OCI-LY3 (cell line): ENCODE results near the gene NR2F1-AS1.
"Not testable (repeated sequence)": the region's sequence is repeated elsewhere in the genome, so short reads cannot be mapped to it uniquely, and the experiment has no call there.

ENCODE experiments used
- H2AFZ ChIP-seq: fragments of 200-600, 300-600 bp; shearing (Covaris generic); 2 replicates; pipeline ENCODE4 v1.6.0; 2014; ENCODE audit warnings: antibody characterized with exemption, low read depth, low read length
- H3K27ac ChIP-seq: fragments of 200-600, 300-600 bp; sonication (generic); 2 replicates; pipeline ENCODE4 v1.5.1; 2014; ENCODE audit warnings: mild to moderate bottlenecking, low read length, moderate library complexity, mixed read lengths
- H3K27me3 ChIP-seq: fragments of 200-600, 300-600 bp; sonication (generic); 2 replicates; pipeline ENCODE4 v1.6.1; 2014; ENCODE audit warnings: low read depth, low read length, mixed read lengths
- H3K36me3 ChIP-seq: fragments of 200-600, 300-600 bp; sonication (generic); replicated peaks from 2 replicates; pipeline ENCODE3; 2014; ENCODE audit warnings: low read depth, low read length, mixed read lengths
- H3K4me1 ChIP-seq: fragments of 300-600, 200-600 bp; sonication (generic); 2 replicates; pipeline ENCODE4 v1.6.1; 2014; ENCODE audit warnings: low read length, mixed read lengths
- H3K4me2 ChIP-seq: fragments of 200-600, 300-600 bp; sonication (generic); 2 replicates; pipeline ENCODE4 v1.6.1; 2014; ENCODE audit warnings: low read length, mixed read lengths
- H3K4me3 ChIP-seq: fragments of 300-600, 200-600 bp; sonication (generic); 2 replicates; pipeline ENCODE4 v1.5.1; 2014; ENCODE audit warnings: antibody characterized with exemption, mild to moderate bottlenecking, low read length, moderate library complexity
- H3K79me2 ChIP-seq: fragments of 300-600, 200-600 bp; shearing (Covaris generic); 2 replicates; pipeline ENCODE4 v1.6.1; 2014; ENCODE audit warnings: mild to moderate bottlenecking, low read length, mixed read lengths
- H3K9ac ChIP-seq: fragments of 300-600, 200-600 bp; shearing (Covaris generic); 2 replicates; pipeline ENCODE4 v1.6.0; 2014; ENCODE audit warnings: mild to moderate bottlenecking, low read length, moderate library complexity
- H3K9me3 ChIP-seq: fragments of 200-600, 300-600 bp; shearing (Covaris generic); 2 replicates; pipeline ENCODE4 v1.6.1; 2014; ENCODE audit warnings: low read length, mixed read lengths; ENCODE audit not compliant: insufficient read depth
- H4K20me1 ChIP-seq: fragments of 200-600, 300-600 bp; sonication (generic); 2 replicates; pipeline ENCODE4 v1.6.1; 2016; ENCODE audit warnings: low read length, mixed read lengths; ENCODE audit not compliant: insufficient read depth
- CTCF ChIP-seq: fragments of 200-600, 300-600 bp; sonication (generic); IDR thresholded peaks from 2 replicates; pipeline ENCODE4 v1.5.1; 2014; ENCODE audit warnings: antibody characterized with exemption, low read length, low read depth
- EZH2phosphoT487 ChIP-seq: fragments of 200-600 bp; shearing (Covaris generic); IDR thresholded peaks from 2 replicates; pipeline ENCODE4 v1.6.1; 2018; ENCODE audit warnings: antibody characterized with exemption, mixed run types, low read depth

NR2F1-AS1 gene

DNA sequence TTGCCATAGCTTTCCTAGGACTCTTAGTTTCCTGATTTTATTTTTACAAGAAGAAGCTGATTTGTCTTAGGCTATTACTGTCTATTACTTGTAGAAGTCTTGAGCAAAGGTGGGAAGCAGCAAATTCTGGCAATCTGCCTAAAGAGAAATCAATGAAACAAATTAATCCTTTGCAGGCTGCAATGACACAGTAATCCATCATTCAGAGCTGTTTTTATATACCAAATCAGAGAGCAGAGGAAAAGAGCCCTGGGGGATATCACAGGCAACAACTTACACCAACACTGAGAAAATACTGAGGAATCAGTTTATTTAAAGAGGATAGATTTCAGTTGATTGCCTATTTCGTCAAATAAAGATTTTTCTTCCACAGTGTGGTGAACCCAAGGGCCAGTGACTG, 13.6 kb downstream of the NR2F1-AS1 start:
- H3K9ac ChIP-seq = no peak overlapping the region
- no peaks in the 10 kb centered on the region for H3K27me3 ChIP-seq
- H3K27ac ChIP-seq = no peak overlapping the region
- no peak overlapping the region for H2AFZ ChIP-seq
- no peaks in the 10 kb centered on the region for H3K36me3 ChIP-seq
- H3K4me2 ChIP-seq = no peak overlapping the region
- H3K4me3 ChIP-seq = no peak overlapping the region
- peaks cover 25% of the 10 kb centered on the region for H3K4me1 ChIP-seq
- TF ChIP-seq EZH2phosphoT487 (no peak), CTCF (no peak)
- H3K9me3 ChIP-seq = no peaks in the 10 kb centered on the region
- H4K20me1 ChIP-seq = no peaks in the 10 kb centered on the region
- no peaks in the 10 kb centered on the region for H3K79me2 ChIP-seq

DNA sequence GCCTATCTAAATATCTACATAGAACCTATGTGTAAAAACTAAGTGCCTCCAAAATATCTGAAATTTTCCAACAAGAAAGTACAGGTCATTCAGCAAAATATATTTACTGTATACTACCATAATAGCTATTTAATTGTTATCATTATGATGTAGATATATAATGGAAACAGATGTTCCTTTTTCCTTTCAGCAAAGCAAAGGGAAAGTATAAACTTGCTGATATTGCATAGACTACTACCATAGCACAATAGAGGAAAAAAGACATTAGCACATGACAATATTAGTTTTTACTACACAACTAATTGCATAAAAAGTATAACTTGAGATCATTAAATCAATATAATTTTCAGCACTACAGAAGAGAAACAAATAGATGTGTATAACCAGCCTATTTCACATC, 14.9 kb downstream of the NR2F1-AS1 start:
- H3K4me3 ChIP-seq = no peak overlapping the region
- H3K27ac ChIP-seq = no peak overlapping the region
- no peaks in the 10 kb centered on the region for H3K9me3 ChIP-seq
- H3K9ac ChIP-seq = no peak overlapping the region
- no peaks in the 10 kb centered on the region for H3K79me2 ChIP-seq
- no peaks in the 10 kb centered on the region for H3K36me3 ChIP-seq
- H3K4me1 ChIP-seq = peaks cover 25% of the 10 kb centered on the region
- TF ChIP-seq EZH2phosphoT487 (no peak), CTCF (no peak)
- no peak overlapping the region for H2AFZ ChIP-seq
- no peak overlapping the region for H3K4me2 ChIP-seq
- no peaks in the 10 kb centered on the region for H3K27me3 ChIP-seq
- H4K20me1 ChIP-seq = no peaks in the 10 kb centered on the region

DNA sequence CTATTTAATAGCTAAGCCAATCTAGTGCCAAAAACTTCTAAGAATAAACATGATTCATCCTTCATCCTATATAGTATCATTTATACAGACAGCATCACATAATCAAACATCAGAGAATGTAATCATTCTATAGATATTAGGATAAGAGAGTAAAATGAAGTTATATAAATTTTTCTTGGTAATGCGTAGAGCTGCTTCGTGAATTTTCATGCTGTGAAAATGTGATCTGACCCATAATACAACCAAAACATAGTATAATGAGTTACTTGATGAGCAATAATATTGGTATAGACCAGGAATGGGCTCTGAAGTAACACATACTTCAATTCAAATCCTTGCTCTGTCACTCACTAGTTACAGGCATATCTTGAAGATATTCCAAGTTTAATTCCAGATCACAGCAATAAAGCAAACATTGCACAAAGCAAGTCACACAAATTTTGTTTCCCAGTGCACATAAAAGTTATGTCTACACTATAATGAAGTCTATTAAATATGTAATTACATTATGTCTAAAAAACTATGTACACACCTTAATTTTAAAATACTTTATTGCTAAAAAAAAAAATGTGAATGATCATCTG, 23.9 kb downstream of the NR2F1-AS1 start:
- no peak overlapping the region for H3K4me3 ChIP-seq
- H3K4me2 ChIP-seq = no peak overlapping the region
- no peak overlapping the region for H3K27ac ChIP-seq
- no peaks in the 10 kb centered on the region for H3K36me3 ChIP-seq
- H2AFZ ChIP-seq = no peak overlapping the region
- H3K4me1 ChIP-seq = no peaks in the 10 kb centered on the region
- TF ChIP-seq EZH2phosphoT487 (no peak), CTCF (no peak)
- H3K9me3 ChIP-seq = no peaks in the 10 kb centered on the region
- no peaks in the 10 kb centered on the region for H4K20me1 ChIP-seq
- no peaks in the 10 kb centered on the region for H3K79me2 ChIP-seq
- no peaks in the 10 kb centered on the region for H3K27me3 ChIP-seq
- H3K9ac ChIP-seq = no peak overlapping the region

GRCh38 chr5:93549594-93549993, 31.4 kb downstream of the NR2F1-AS1 start:
- H3K27me3 ChIP-seq, H3K4me3 ChIP-seq, H3K9ac ChIP-seq, H3K79me2 ChIP-seq, H3K36me3 ChIP-seq, H3K4me1 ChIP-seq, H3K9me3 ChIP-seq, H3K4me2 ChIP-seq, H3K27ac ChIP-seq, H4K20me1 ChIP-seq, H2AFZ ChIP-seq: not testable (repeated sequence)

- TF ChIP-seq EZH2phosphoT487 (no peak), CTCF (no peak)
- H3K79me2 ChIP-seq = no peaks in the 10 kb centered on the region
- no peaks in the 10 kb centered on the region for H4K20me1 ChIP-seq
- no peaks in the 10 kb centered on the region for H3K27me3 ChIP-seq
- H3K36me3 ChIP-seq = no peaks in the 10 kb centered on the region
- H3K9ac ChIP-seq = no peak overlapping the region
- no peaks in the 10 kb centered on the region for H3K9me3 ChIP-seq
- no peak overlapping the region for H3K27ac ChIP-seq
- H3K4me2 ChIP-seq = no peak overlapping the region
- H3K4me3 ChIP-seq = no peak overlapping the region
- H2AFZ ChIP-seq = no peak overlapping the region
- H3K4me1 ChIP-seq = no peaks in the 10 kb centered on the region
Observed at GRCh38 chr5:93545872-93546271, 35.1 kb downstream of the NR2F1-AS1 start.
